Measurements from ENCODE around the gene KRTAP6-2. TPM values are rescaled to one million over a fixed set of nuclear protein-coding genes. Genes with fewer than 3 reads are reported as not detected.

The KRTAP6-2 gene
- total and polyA plus RNA-seq, 4 experiments from 2014 or later = not detected

Other genes starting within 250 kb of the KRTAP6-2 start
- gene KRTAP13-2, start 226.6 kb downstream of the KRTAP6-2 start, total RNA-seq = not detected
- not detected for gene KRTAP13-2, start 226.6 kb downstream of the KRTAP6-2 start, polyA plus RNA-seq
- not detected for gene KRTAP13-1, start 202.9 kb downstream of the KRTAP6-2 start, total RNA-seq
- not detected for gene KRTAP13-1, start 202.9 kb downstream of the KRTAP6-2 start, polyA plus RNA-seq
- not detected for gene KRTAP13-3, start 173.0 kb downstream of the KRTAP6-2 start, total RNA-seq
- not detected for gene KRTAP13-3, start 173.0 kb downstream of the KRTAP6-2 start, polyA plus RNA-seq
- gene KRTAP13-4, start 168.7 kb downstream of the KRTAP6-2 start, total RNA-seq = not detected
- gene KRTAP13-4, start 168.7 kb downstream of the KRTAP6-2 start, polyA plus RNA-seq = not detected
- gene KRTAP15-1, start 158.6 kb downstream of the KRTAP6-2 start, total RNA-seq = not detected
- gene KRTAP15-1, start 158.6 kb downstream of the KRTAP6-2 start, polyA plus RNA-seq = not detected
- not detected for gene KRTAP19-1, start 118.5 kb downstream of the KRTAP6-2 start, total RNA-seq
- gene KRTAP19-1, start 118.5 kb downstream of the KRTAP6-2 start, polyA plus RNA-seq = not detected
- not detected for gene KRTAP19-2, start 111.5 kb downstream of the KRTAP6-2 start, total RNA-seq
- gene KRTAP19-2, start 111.5 kb downstream of the KRTAP6-2 start, polyA plus RNA-seq = not detected
- gene KRTAP19-3, start 106.9 kb downstream of the KRTAP6-2 start, total RNA-seq = not detected
- gene KRTAP19-3, start 106.9 kb downstream of the KRTAP6-2 start, polyA plus RNA-seq = not detected
- gene KRTAP19-4, start 101.7 kb downstream of the KRTAP6-2 start, total RNA-seq = not detected
- gene KRTAP19-4, start 101.7 kb downstream of the KRTAP6-2 start, polyA plus RNA-seq = not detected
- not detected for gene KRTAP19-5, start 96.8 kb downstream of the KRTAP6-2 start, total RNA-seq
- gene KRTAP19-5, start 96.8 kb downstream of the KRTAP6-2 start, polyA plus RNA-seq = not detected
- gene KRTAP19-6, start 57.0 kb downstream of the KRTAP6-2 start, total RNA-seq = not detected
- gene KRTAP19-6, start 57.0 kb downstream of the KRTAP6-2 start, polyA plus RNA-seq = not detected
- not detected for gene KRTAP19-7, start 37.6 kb downstream of the KRTAP6-2 start, total RNA-seq
- not detected for gene KRTAP19-7, start 37.6 kb downstream of the KRTAP6-2 start, polyA plus RNA-seq
- gene KRTAP22-2, start 8.5 kb downstream of the KRTAP6-2 start, total RNA-seq = not detected
- gene KRTAP22-2, start 8.5 kb downstream of the KRTAP6-2 start, polyA plus RNA-seq = not detected
- not detected for gene KRTAP6-3, start 6.5 kb downstream of the KRTAP6-2 start, total RNA-seq
- not detected for gene KRTAP6-3, start 6.5 kb downstream of the KRTAP6-2 start, polyA plus RNA-seq
- not detected for gene KRTAP22-1, start 2.2 kb upstream of the KRTAP6-2 start, total RNA-seq
- gene KRTAP22-1, start 2.2 kb upstream of the KRTAP6-2 start, polyA plus RNA-seq = not detected
- gene KRTAP6-1, start 15.0 kb upstream of the KRTAP6-2 start, total RNA-seq = not detected
- gene KRTAP6-1, start 15.0 kb upstream of the KRTAP6-2 start, polyA plus RNA-seq = not detected
- not detected for gene KRTAP20-1, start 17.5 kb upstream of the KRTAP6-2 start, total RNA-seq
- gene KRTAP20-1, start 17.5 kb upstream of the KRTAP6-2 start, polyA plus RNA-seq = not detected
- not detected for gene KRTAP20-4, start 21.7 kb upstream of the KRTAP6-2 start, total RNA-seq
- not detected for gene KRTAP20-4, start 21.7 kb upstream of the KRTAP6-2 start, polyA plus RNA-seq
- gene KRTAP20-2, start 36.3 kb upstream of the KRTAP6-2 start, total RNA-seq = not detected
- not detected for gene KRTAP20-2, start 36.3 kb upstream of the KRTAP6-2 start, polyA plus RNA-seq
- gene KRTAP20-3, start 44.0 kb upstream of the KRTAP6-2 start, total RNA-seq = not detected
- not detected for gene KRTAP20-3, start 44.0 kb upstream of the KRTAP6-2 start, polyA plus RNA-seq
- gene KRTAP21-3, start 119.9 kb upstream of the KRTAP6-2 start, total RNA-seq = not detected
- not detected for gene KRTAP21-3, start 119.9 kb upstream of the KRTAP6-2 start, polyA plus RNA-seq
- gene KRTAP21-2, start 148.4 kb upstream of the KRTAP6-2 start, total RNA-seq = not detected
- gene KRTAP21-2, start 148.4 kb upstream of the KRTAP6-2 start, polyA plus RNA-seq = not detected
- gene KRTAP21-1, start 156.5 kb upstream of the KRTAP6-2 start, total RNA-seq = not detected
- not detected for gene KRTAP21-1, start 156.5 kb upstream of the KRTAP6-2 start, polyA plus RNA-seq
- not detected for gene KRTAP8-1, start 214.4 kb upstream of the KRTAP6-2 start, total RNA-seq
- gene KRTAP8-1, start 214.4 kb upstream of the KRTAP6-2 start, polyA plus RNA-seq = not detected
- not detected for gene KRTAP7-1, start 230.9 kb upstream of the KRTAP6-2 start, total RNA-seq
- gene KRTAP7-1, start 230.9 kb upstream of the KRTAP6-2 start, polyA plus RNA-seq = not detected

All from CD4-positive, alpha-beta memory T cell (primary cell).